Measurements from ENCODE around the gene EVI5L. TPM values are rescaled to one million over a fixed set of nuclear protein-coding genes. Genes with fewer than 3 reads are reported as not detected.
"Not testable (repeated sequence)": the region's sequence is repeated elsewhere in the genome, so short reads cannot be mapped to it uniquely, and the experiment has no call there.

The EVI5L gene
- total RNA-seq, 1 experiment from 2014 or later, result 25.7 TPM

- Mint-ChIP-seq H3K4me3 (ENCODE audit: unreplicated experiment) (no peak overlapping the region), H3K27ac (ENCODE audit: low read depth, unreplicated experiment) (no peak overlapping the region), H3K27me3 (ENCODE audit: insufficient read depth, unreplicated experiment) (no peaks in the 10 kb centered on the region), H3K9me3 (ENCODE audit: unreplicated experiment) (no peaks in the 10 kb centered on the region), H3K36me3 (ENCODE audit: insufficient read depth, unreplicated experiment) (peaks cover 7% of the 10 kb centered on the region), H3K4me1 (ENCODE audit: insufficient read depth, unreplicated experiment) (peaks cover 6% of the 10 kb centered on the region)
- ChIA-PET POLR2A (no interaction called here), CTCF (no interaction called here)
- DNase-seq (ENCODE audit: unreplicated experiment), result no peak
- intact Hi-C loops (cut with micrococcal nuclease), result no loop called here
- TF ChIP-seq CTCF (IDR thresholded peaks at IDR 0.05; ENCODE audit: unreplicated experiment), result no peak
- BruUV-seq (replicated peaks), result no TSS peak
Observed at GRCh38 chr19:7789447-7789846, 40.6 kb upstream of the EVI5L start.

- Mint-ChIP-seq H3K36me3 (ENCODE audit: insufficient read depth, unreplicated experiment) (peaks cover 5% of the 10 kb centered on the region), H3K9me3 (ENCODE audit: unreplicated experiment) (no peaks in the 10 kb centered on the region), H3K4me1 (ENCODE audit: insufficient read depth, unreplicated experiment) (no peaks in the 10 kb centered on the region), H3K27ac (ENCODE audit: low read depth, unreplicated experiment) (no peak overlapping the region), H3K27me3 (ENCODE audit: insufficient read depth, unreplicated experiment) (no peaks in the 10 kb centered on the region), H3K4me3 (ENCODE audit: unreplicated experiment) (no peak overlapping the region)
- BruUV-seq (replicated peaks), result no TSS peak
- intact Hi-C loops (cut with micrococcal nuclease), result no loop called here
- ChIA-PET CTCF (interaction anchor here (0.8 to 1.4 kb wide), 4 partner anchors 9 to 223 kb away, joined by 3 to 6 read pairs (median 4); partner anchors contain the start of gene TRAPPC5), POLR2A (interaction anchor here (0.7 kb wide), 1 partner anchor 13 kb away, joined by 3 read pairs; no protein-coding TSS in a partner anchor)
- no peak for DNase-seq (ENCODE audit: unreplicated experiment)
- TF ChIP-seq CTCF (IDR thresholded peaks at IDR 0.05; ENCODE audit: unreplicated experiment), result no peak
Observed at GRCh38 chr19:7790416-7790815, 39.6 kb upstream of the EVI5L start.

- no peak overlapping the region for H3K4me3 Mint-ChIP-seq (ENCODE audit: unreplicated experiment)
- ChIA-PET POLR2A (no interaction called here), CTCF (interaction anchor here (0.6 to 1.0 kb wide), 4 partner anchors 10 to 535 kb away, joined by 3 to 4 read pairs (median 3); partner anchors contain the start of gene TRAPPC5)
- H3K27me3 Mint-ChIP-seq (ENCODE audit: insufficient read depth, unreplicated experiment), result no peaks in the 10 kb centered on the region
- intact Hi-C loops (cut with micrococcal nuclease), result no loop called here
- no peak for TF ChIP-seq CTCF (IDR thresholded peaks at IDR 0.05; ENCODE audit: unreplicated experiment)
- BruUV-seq (replicated peaks), result no TSS peak
- H3K36me3 Mint-ChIP-seq (ENCODE audit: insufficient read depth, unreplicated experiment), result no peaks in the 10 kb centered on the region
- H3K4me1 Mint-ChIP-seq (ENCODE audit: insufficient read depth, unreplicated experiment), result no peaks in the 10 kb centered on the region
- H3K27ac Mint-ChIP-seq (ENCODE audit: low read depth, unreplicated experiment), result no peak overlapping the region
- no peaks in the 10 kb centered on the region for H3K9me3 Mint-ChIP-seq (ENCODE audit: unreplicated experiment)
- DNase-seq (ENCODE audit: unreplicated experiment), result no peak
Observed at GRCh38 chr19:7792281-7792680, 37.7 kb upstream of the EVI5L start.

- CTCF ChIA-PET, result interaction anchor here (0.6 to 1.0 kb wide), 3 partner anchors 9 to 112 kb away, joined by 3 to 4 read pairs (median 4); partner anchors contain the start of gene TRAPPC5
Observed at GRCh38 chr19:7792701-7793100, 37.3 kb upstream of the EVI5L start.

GRCh38 chr19:7793493-7793892 lies 36.5 kb upstream of the EVI5L start:
- Mint-ChIP-seq H3K36me3 (ENCODE audit: insufficient read depth, unreplicated experiment) (no peaks in the 10 kb centered on the region), H3K27ac (ENCODE audit: low read depth, unreplicated experiment) (no peak overlapping the region)
- no TSS peak for BruUV-seq (replicated peaks)

More at GRCh38 chr19:7792701-7793100, 37.3 kb upstream of the EVI5L start:
- intact Hi-C loops (cut with micrococcal nuclease); H3K27ac Mint-ChIP-seq (ENCODE audit: low read depth, unreplicated experiment); DNase-seq (ENCODE audit: unreplicated experiment); H3K4me3 Mint-ChIP-seq (ENCODE audit: unreplicated experiment); POLR2A ChIA-PET; BruUV-seq (replicated peaks); H3K4me1 Mint-ChIP-seq (ENCODE audit: insufficient read depth, unreplicated experiment); H3K9me3 Mint-ChIP-seq (ENCODE audit: unreplicated experiment); H3K36me3 Mint-ChIP-seq (ENCODE audit: insufficient read depth, unreplicated experiment); H3K27me3 Mint-ChIP-seq (ENCODE audit: insufficient read depth, unreplicated experiment): not testable (repeated sequence)

More at GRCh38 chr19:7793493-7793892, 36.5 kb upstream of the EVI5L start:
- no peaks in the 10 kb centered on the region for H3K4me1 Mint-ChIP-seq (ENCODE audit: insufficient read depth, unreplicated experiment)
- no peak for DNase-seq (ENCODE audit: unreplicated experiment)
- H3K4me3 Mint-ChIP-seq (ENCODE audit: unreplicated experiment), result no peak overlapping the region
- TF ChIP-seq CTCF (IDR thresholded peaks at IDR 0.05; ENCODE audit: unreplicated experiment), result no peak
- intact Hi-C loops (cut with micrococcal nuclease), result no loop called here
- CTCF ChIA-PET, result interaction anchor here (0.6 to 1.0 kb wide), 2 partner anchors 8 to 113 kb away, joined by 4 read pairs; partner anchors contain the start of gene TRAPPC5
- H3K9me3 Mint-ChIP-seq (ENCODE audit: unreplicated experiment), result no peaks in the 10 kb centered on the region
- no peaks in the 10 kb centered on the region for H3K27me3 Mint-ChIP-seq (ENCODE audit: insufficient read depth, unreplicated experiment)
- POLR2A ChIA-PET, result no interaction called here
